IPS-18c (cell line): ENCODE results near the gene URAD.

Experiments
- H3K4me3 ChIP-seq: 2 replicates; pipeline ENCODE4 v1.7.0; 2013; ENCODE audit warnings: low read depth, mild to moderate bottlenecking, low read length, moderate library complexity; ENCODE audit not compliant: insufficient read depth
- H3K9me3 ChIP-seq: one replicate; pipeline ENCODE4 v1.6.1; 2013; ENCODE audit warnings: mild to moderate bottlenecking, low read length, moderate library complexity; ENCODE audit not compliant: control insufficient read depth, insufficient read depth

Gene URAD

DNA sequence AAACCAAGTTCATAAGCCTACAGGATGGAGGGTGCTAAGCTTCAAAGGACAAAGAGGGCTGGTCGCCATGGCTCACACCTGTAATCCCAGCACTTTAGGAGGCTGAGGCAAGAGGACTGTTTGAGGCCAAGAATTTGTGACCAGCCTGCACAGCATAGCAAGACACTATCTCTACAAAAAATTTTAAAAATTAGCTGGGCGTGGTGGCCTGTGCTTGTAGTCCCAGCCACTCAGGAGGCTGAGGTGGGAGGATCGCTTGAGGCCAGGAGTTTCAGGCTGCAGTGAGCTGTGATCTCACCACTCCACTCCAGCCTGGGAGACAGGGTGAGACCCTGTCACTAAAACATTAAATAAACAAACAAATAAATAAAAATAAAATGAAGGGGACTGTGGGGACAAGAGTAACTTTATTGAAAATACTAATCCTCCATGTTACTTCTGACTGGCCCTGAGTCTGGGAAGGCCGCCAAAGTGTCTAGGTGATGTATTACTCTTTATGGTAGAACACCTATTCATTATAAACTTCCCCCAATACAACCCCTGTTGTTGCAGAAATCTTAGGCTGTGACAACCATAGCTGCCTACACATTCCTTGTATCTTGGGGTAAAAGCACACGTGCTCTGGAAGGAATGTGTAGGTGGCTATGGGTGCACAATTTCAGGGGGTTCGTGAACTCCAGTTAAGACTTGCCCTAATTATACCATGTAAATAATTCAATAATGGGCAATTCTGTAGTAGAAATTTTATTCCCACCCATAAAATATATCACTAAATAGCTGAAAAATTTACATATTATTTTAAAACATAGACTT lies 14.6 kb upstream of the URAD start:
- no peaks in the 10 kb centered on the region for H3K9me3 ChIP-seq
- H3K4me3 ChIP-seq: no peak overlapping the region

DNA sequence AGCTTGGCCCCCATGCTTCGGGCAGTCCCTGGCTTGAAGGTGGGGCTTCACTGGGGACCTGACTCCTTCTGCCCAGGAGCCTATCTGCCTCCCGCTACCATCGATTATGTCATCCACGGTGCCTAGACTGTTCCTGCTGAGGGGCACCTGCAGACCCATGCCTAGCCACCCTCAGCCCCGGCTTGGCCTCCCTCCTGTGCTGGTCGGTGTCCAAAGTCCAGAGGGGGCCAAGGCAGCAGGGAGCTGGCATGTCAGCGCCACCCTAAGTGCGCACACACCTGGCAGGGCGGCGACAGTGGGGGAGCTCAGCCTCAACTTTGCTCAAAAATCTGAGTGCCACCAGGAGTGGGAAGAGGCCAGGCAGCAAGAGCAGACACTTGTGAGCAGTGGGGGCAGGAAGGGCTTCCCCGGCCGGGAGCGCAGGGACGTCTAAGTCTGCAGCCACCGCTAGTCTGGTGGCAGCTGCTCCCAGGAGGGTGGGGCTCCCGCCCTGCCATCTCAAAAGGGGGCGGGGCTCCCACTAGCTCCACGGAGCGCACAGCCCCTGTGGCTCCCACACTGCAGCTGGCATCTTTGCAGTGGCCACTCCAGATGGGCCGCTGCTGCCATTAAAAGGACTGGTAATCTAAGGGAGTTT lies 13.5 kb upstream of the URAD start:
- Histone ChIP-seq H3K9me3 (no peaks in the 10 kb centered on the region), H3K4me3 (no peak overlapping the region)

DNA sequence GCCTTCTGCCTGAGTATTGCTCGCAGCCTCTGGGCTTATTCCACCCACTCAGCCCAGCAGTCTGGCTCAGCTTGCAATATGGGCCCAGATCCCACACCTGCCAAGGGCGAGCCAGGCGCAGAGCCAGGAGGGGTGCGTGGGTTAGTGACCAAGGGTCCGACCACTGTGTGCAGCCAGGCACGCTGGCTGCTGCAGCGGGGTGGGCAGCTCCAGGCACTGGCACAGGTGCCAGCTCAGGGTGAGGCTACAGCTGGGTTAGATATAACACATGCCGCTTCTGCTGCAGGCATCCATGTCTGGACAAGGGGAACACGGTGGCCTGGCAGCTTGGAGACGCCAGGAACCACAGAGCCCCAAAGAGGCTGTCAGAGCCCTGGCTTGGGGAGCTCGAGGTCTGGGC lies 12.6 kb upstream of the URAD start:
- H3K4me3 ChIP-seq: no peak overlapping the region
- H3K9me3 ChIP-seq: no peaks in the 10 kb centered on the region

DNA sequence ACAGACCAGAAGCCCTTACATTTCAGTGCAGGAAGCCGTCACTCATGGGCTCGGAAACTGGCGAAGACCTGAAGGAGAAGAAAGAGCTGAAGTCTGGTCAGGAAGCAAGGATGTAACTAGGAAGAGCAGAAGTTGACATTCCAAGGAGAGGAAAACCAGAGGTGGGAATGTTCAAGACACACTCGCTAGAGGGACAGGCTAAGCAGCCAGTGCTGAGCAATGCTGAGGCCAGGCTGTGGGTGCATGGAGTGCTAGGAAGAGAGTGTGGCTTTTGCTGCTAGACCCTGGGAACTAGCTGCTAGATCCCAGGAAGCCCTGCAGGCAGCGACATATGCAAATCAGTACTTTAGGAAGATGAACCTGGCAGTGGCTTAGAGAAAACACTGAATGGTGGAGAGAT lies 12.1 kb upstream of the URAD start:
- no peaks in the 10 kb centered on the region for H3K9me3 ChIP-seq
- H3K4me3 ChIP-seq: no peak overlapping the region

DNA sequence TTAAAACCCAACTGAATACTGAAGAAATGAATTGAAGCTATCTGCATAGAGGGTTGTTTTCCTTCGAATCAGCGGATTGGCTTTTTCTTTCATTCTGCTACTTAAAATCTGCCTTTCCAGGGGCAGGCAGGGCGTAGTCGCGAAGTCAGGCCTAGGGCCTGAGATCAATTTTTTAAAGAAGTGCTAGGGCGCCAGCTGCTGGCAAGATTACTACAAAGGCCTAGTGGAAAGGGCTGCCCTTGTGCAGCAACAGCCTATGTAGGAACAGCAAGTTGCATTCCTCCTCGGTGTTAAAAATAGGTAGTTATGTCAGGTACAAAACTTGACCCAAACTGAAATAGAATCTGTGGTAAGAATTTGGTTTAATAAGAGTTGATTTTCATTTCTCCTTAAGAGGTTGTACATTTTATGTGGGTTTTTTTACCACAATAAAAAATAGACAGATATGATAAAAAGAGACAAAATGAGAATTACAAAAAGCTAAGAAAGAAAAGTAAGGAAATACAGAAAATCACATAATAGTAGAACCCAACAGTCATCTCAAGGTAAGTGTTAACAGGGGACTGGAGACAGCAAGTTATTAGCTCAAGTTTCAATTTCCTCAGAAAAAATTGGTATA lies 9.5 kb upstream of the URAD start:
- no peaks in the 10 kb centered on the region for H3K9me3 ChIP-seq
- H3K4me3 ChIP-seq: no peak overlapping the region

DNA sequence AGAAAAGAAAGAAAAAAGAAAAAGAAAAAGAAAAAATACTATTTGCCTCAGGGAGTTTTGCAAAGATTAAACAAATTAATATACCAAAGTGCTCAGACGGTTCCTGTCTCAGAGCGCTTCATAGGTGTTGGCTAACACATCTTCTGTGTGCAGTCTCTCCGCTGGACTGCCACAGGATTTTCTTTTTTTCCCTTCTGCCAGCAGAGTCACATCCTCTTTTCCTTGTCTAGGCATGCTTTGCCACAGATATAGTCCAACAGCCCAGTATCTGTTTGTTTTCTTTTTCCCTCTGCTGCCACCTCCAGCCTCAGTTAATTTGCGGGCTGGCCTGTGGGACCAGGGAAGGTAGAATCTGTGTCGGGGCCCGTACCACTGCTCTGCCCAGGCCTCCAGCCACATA lies 3.4 kb upstream of the URAD start:
- Histone ChIP-seq H3K4me3 (no peak overlapping the region), H3K9me3 (no peaks in the 10 kb centered on the region)

DNA sequence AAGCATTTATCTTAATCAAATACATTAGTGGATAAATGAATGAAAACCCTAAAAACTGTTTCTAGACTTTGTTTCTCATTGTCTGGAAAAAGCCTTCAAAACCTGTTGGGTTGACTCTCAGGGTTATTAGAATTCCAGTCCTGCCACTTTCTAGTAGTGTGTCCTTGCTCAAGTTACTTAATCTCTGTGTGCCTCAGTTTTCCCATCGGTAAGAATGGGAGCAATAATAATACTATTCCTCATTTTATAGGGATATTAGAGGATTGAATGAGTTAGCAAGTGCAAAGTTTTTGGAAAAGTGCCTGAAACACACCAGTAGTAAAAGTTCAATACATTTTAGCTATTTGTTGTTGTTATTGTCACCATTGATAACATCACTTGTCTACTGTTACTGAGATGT lies 2.9 kb downstream of the URAD start:
- H3K4me3 ChIP-seq: no peak overlapping the region
- no peaks in the 10 kb centered on the region for H3K9me3 ChIP-seq

DNA sequence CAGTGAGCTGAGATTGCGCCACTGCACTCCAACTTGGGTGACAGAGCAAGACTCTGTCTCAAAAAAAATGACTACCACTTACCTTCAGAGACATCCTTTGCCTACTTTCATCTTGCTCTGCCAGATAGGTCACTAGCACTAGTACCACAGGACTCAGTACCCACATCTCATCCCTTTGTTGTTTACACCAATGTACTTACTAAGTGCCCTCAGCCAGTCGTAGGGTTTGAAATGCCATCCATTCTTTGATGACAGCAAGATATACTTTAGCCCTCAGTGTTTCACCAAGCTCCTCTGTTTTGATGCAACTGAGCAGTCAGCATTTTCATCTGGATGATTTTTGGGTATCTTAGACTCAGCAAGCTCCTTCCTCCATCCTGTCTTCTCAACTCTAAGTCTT lies 6.1 kb downstream of the URAD start:
- Histone ChIP-seq H3K4me3 (no peak overlapping the region), H3K9me3 (peaks cover 2% of the 10 kb centered on the region)

DNA sequence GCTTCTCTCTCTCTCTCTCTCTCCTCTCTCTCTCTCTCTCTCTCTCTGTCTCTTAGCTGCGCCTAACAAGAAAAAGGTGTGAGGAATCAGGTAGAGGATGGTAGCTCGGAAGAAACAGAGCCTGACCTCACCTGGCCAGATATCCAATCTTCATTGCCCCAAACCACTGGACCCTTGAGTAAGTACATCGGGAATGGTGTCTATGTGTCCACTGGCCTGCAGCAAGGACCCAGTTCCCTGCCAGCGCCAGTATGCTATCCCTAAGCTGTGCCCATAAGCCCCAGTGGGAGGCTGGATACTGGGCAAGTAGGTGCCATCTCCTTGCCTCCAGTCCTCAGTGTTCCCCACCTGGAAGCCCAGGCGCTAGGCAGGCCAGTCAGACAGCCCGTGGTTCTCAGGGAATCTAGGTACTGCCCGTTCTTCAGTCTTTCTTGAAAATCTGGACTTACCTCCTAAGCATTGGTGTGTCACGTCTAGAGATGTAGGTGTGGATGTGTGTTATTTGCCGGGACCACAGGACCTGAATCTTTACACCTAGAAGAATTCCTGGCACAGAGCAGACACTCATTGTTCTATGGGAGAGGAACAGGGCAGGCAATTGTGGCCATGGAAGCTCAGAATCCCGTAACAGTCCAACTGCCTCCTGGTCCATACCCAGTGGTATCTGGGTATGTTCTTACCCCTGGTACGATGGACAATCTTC lies 7.3 kb downstream of the URAD start:
- Histone ChIP-seq H3K4me3 (no peak overlapping the region), H3K9me3 (peaks cover 2% of the 10 kb centered on the region)

DNA sequence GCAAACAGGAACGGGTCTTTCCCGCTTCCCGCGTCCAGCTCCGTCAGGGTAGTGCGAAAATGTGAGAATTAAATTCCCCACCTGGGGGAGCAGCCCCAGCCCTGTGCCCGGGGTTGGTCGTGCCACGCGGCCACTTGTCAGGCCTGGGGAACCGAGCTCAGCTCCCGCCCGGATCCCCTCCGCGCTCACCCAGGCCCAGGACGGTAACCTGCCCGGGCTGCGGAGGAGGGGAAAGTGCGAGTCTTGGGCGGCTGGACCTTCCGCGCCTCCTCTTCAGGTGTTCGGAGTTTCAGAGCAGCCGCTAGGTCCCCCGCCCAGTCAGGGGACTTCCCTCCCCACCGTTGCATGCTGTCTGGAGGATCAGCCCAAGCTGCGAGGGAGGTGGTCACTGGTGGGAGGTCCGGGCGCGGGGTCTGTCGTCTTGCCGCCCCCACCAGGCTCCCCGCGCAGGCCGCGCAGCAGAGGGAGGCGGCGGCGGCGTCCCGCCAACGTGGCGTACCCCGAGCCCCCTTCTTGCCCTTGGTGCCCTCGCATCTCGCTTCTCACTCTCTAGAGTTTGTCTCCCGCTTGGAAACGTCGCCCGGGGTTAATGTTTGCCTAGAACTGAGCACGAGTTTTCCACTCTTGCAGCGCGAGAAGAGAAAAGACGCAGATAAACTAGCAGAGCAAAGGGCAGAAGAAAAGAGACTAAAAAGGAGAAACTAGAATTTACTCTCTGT lies 8.1 kb downstream of the URAD start:
- no peak overlapping the region for H3K4me3 ChIP-seq
- H3K9me3 ChIP-seq: peaks cover 2% of the 10 kb centered on the region

DNA sequence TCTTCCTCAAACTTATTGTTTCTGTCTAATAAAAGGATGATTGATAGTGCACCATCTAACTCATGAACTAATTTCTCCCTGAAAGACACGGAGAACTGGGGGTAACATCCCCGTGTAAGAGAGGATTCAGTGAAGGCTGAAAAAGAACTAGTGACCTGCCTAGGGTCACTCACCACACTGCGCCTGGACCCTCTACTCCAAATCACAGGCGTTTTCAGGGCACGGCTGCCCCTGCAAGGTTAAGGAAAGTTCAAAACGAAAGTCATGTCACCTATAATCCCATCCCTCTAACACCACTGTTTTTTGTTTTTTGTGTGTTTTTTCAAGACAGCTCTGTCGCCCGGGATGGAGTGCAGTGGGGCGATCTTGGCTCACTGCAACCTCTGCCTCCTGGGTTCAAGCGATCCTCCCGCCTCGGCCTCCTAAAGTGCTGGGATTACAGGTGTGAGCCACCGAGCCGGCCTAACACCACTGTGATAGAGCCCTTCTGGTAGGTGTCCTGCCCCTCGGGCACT lies 8.7 kb downstream of the URAD start:
- H3K4me3 ChIP-seq: no peak overlapping the region
- peaks cover 4% of the 10 kb centered on the region for H3K9me3 ChIP-seq

DNA sequence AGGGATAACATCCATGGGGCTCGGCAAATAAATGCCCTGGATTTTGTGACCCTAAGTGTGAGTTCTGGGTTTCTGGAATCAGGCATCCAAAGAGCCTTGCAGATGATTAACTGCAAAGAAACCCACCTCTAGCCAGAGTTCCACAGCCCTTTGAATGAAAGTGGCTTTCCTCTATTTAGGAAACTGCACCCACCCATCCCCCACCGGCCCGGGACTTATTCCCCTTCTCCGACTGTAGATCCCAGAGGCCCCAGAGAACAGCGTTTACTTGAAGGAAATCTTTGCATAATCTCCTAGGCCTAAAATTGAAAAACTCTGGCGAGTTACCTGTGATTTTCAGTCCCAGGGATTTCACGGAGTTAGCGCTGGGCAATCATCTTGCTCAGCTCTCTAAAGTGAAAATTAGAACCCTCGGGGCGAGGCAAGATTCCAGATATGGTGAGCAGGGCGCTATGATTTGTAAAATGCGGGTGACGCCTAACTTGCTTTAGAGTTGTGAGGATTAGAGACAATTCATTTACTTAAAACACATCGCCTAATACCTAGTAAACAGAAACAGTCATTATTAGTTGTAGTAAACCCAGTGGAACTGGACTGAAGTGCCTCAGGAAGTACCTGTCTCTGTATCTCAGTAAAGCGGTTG lies 9.4 kb downstream of the URAD start:
- H3K4me3 ChIP-seq: no peak overlapping the region
- H3K9me3 ChIP-seq: peaks cover 4% of the 10 kb centered on the region

DNA sequence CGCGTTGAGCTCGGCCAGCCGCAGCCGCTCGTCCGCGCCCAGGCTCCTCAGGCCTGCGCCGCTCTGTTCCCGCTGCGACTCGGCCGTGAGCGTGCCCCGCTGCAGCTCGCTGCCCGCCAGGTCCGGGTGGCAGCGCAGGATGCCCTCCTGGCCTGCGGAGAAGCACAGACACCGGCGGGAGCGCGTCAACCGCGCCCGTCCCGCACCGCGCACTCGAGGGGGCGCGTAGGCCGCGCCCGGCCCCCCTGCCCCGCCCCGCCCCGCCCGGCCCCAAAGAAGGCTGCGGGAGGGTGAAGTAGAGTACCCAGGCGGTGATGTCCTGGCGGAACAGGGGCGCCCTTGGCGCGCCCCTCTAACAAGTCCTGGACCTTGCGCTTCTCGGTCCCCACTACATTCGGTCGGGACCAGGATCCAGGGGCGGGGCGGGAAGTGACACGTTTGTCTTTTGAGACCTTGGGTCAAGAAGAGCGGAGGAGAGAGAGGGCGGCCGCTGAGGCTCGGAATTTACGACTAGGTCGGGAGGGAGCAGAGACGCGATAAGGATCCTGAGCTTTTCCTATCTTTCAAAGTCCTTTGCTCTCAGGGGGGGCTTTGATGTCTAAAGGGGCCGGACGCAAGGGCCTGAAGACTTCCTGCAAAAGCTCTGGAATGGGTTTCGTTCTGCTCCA lies 10.1 kb downstream of the URAD start:
- H3K4me3 ChIP-seq: no peak overlapping the region

DNA sequence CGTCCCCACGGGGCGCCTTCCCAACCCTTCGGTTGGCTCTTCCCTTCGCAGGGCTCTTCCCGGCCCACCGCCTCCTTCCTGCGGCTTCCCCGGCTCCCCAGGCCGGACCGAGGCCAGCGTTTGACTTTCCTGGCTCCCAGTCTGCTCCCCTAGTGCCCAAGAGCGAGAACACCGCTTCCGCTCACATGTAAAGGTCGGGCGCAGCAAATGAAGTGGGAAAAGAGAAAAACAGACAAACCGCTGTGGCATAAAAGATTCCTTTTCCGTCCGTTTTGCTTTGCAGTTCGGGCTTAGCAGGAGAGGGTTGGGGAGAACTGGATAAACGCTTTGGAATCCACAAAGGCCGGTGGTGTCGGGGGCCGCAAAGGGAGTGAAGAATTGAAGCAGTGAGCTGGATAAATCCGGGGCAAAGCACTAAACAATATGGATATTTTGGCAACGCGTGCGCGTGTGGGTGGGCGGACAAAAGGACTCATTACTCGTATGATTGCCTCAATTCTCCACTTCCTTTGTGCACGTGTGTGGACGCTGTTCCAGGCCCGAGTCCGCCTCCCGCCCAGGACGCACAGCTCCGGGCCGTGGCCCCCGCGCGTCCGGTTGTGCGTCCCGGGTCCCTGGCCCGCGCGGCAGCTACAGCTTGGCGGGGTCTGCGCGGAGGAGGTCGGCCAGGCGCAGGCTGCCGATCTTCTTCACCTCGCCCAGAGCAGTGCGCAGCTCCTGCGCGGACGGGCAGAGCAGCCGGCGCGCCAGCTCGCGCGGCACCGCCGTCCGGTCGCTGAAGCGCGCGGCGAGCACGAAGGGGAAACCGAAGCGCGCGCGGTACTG lies 10.8 kb downstream of the URAD start:
- H3K9me3 ChIP-seq: peaks cover 4% of the 10 kb centered on the region
- no peak overlapping the region; the same call in 1 of the 2 replicates for H3K4me3 ChIP-seq

More for the DNA sequence above, 10.1 kb downstream of the URAD start:
- H3K9me3 ChIP-seq: peaks cover 4% of the 10 kb centered on the region

DNA sequence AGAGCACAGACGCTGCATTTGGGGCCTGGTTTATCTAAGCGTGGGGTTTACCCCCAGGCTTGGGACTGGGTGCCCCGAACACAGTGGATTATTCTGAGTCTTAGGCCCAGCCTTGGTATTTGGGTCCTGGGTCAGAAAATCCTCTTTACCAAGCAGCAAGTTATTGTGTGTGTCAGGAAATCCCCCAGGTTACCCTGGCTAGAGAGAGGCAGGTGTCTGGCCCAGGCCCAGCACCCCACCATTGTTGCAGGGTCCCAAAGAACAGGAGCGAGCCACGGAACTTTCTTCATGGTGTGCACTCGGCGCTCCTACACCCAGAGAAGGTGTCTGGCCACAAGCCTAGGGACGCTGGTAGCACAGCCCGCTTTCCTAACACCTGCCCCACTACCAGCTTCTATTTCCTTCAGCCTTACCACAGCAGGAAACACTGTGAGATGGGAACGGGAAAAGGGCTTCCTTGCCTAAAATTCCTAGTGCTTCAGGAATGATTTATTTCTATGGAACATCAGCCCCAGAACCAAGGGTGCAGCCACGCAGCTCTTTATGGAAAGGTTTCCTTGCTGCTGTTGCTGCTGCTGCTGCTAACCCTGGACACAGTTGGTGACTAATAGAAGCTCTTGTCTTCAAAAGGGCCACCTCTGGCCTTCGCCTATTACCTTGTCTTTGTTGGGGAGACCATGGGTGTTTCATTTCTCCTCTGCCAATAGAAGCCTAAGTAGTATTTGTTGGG lies 12.0 kb downstream of the URAD start:
- peaks cover 4% of the 10 kb centered on the region for H3K9me3 ChIP-seq
- H3K4me3 ChIP-seq: no peak overlapping the region
